Adrenal gland (tissue), 12 donors: ENCODE results near the gene BIRC5. TPM values are rescaled to one million over a fixed set of nuclear protein-coding genes. Genes with fewer than 3 reads are reported as not detected.

ENCODE experiments used
- DNase-seq, 7 donors: peaks; one replicate each; pipeline ENCODE4 v3.0.0-alpha.2; 2019 to 2020
- H3K27ac ChIP-seq, 5 donors: fragments of 200-600 bp; sonication (generic) in 4 of 5; 1 replicate in 3 of 5; 2 replicates in 2 of 5; pipeline versions ENCODE4 v1.5.1 to v1.8.0; 2016 to 2020; ENCODE audit warnings: mild to moderate bottlenecking in 1 of 5
- H3K27me3 ChIP-seq: fragments of 200-600 bp; 2 replicates; pipeline ENCODE4 v1.8.0; 2021
- H3K36me3 ChIP-seq, 2 donors: fragments of 200-600 bp; replicated peaks in 1 of 2; 1 replicate in 1 of 2; 2 replicates in 1 of 2; pipeline versions ENCODE4 v1.5.1 to v1.8.0; 2018 to 2022
- H3K4me1 ChIP-seq, 2 donors: fragments of 200-600 bp; replicated peaks in 1 of 2; 1 replicate in 1 of 2; 2 replicates in 1 of 2; pipeline versions ENCODE4 v1.5.1 to v1.8.0; 2018 to 2021
- H3K4me3 ChIP-seq, 4 donors: fragments of 200-600 bp; sonication (generic) in 3 of 4; one replicate each; pipeline ENCODE4 v1.5.1; 2016 to 2018
- H3K9me3 ChIP-seq, 3 donors: fragments of 200-600 bp; sonication (generic) in 1 of 3; replicated peaks in 1 of 3; 1 replicate in 2 of 3; 2 replicates in 1 of 3; pipeline versions ENCODE4 v1.5.1 to v1.8.0; 2016 to 2021
- POLR2A ChIP-seq, 2 donors: fragments of 450-650 bp; IDR thresholded peaks; one replicate each; pipeline ENCODE4 v1.6.1; 2017; ENCODE audit warnings: antibody characterized with exemption in 2 of 2, mild to moderate bottlenecking in 2 of 2, moderate library complexity in 1 of 2
- WGBS, 4 donors: extraction: QIAGEN DNeasy Blood & Tissue Kit in 2 of 4; methylation state at CpG; one replicate each; pipeline versions ENCODE4 v1.1.5 to v1.1.7; 2013 to 2017; 5-methylcytosine and 5-hydroxymethylcytosine counted together
- intact Hi-C, 2 donors: fragments of 100-400 bp; cut with DNase I; formaldehyde crosslinking; loops; one replicate each; pipeline versions ENCODE4 v1.14.1 to v1.15.0; 2022 to 2023
- polyA plus RNA-seq, 3 donors: library from polyadenylated mRNA; stranded (reverse); fragments of 200-250 nt in 2 of 3; fragments of 350-450 nt in 1 of 3; fragmentation: Illumina TruSeq in 1 of 3; extraction: RNeasy Lipid Tissue Mini Kit (QIAGEN cat#74804) in 1 of 3; gene quantifications; one replicate each; pipeline ENCODE4 v1.2.3, GENCODE V29; 2013 to 2014
- total RNA-seq, 9 donors: library from RNA; depleted of rRNA in 4 of 9; stranded (reverse); fragments of >200 nt in 4 of 9; fragments of 120-200 nt in 1 of 9; fragmentation: NEBNext Ultra II Directional in 1 of 9; extraction: Animal tissue kit (Norgen Biotek cat#: 25700) in 1 of 9; gene quantifications; one replicate each; pipeline versions ENCODE4 v1.1.0 to v1.2.4, GENCODE V29; 2013 to 2023
- TF ChIP-seq, protein P1 (sequence below), 6 experiments: fragments of 450-650 bp in 4 of 6; fragments of 200-600 bp in 2 of 6; sonication (generic) in 1 of 6; IDR thresholded peaks; 1 replicate in 5 of 6; 2 replicates in 1 of 6; pipeline versions ENCODE4 v1.5.1 to v1.8.0; 2016 to 2021; ENCODE audit warnings: antibody characterized with exemption in 6 of 6, mild to moderate bottlenecking in 2 of 6, moderate library complexity in 1 of 6
- donor health status: healthy with polysubstance abuse.
- donor health status: Bipolar disorder and iron deficiency.
- donor health status: DM: yes; HTN: yes; CAD: no.
- donor health status: DM: no; HTN: no; CAD: no.
- donor health status: DM: no; HTN: no; CAD: no.
- donor health status: DM: yes; HTN: yes; CAD: no.

BIRC5 gene
- total and polyA plus RNA-seq, 12 donors = 0.12 to 17.6 (median 1.3) TPM

- Histone ChIP-seq H3K27ac (peak overlapping the region in 1 of 5 donors; percentile 65), H3K4me3 (no peak overlapping the region), H3K27me3 (no peaks in the 10 kb centered on the region), H3K4me1 (peaks cover 0 to 6% of the 10 kb centered on the region in 2 donors), H3K36me3 (no peaks in the 10 kb centered on the region), H3K9me3 (no peaks in the 10 kb centered on the region)
- DNase-seq = no peak
- intact Hi-C loops = no loop called here
- 79 to 87% (median 82%) methylated on average over 8 of the region's 8 CpGs for WGBS, 4 donors
- TF ChIP-seq POLR2A (IDR thresholded peaks at IDR 0.05) = no peak
- TF ChIP-seq, protein P1, sequence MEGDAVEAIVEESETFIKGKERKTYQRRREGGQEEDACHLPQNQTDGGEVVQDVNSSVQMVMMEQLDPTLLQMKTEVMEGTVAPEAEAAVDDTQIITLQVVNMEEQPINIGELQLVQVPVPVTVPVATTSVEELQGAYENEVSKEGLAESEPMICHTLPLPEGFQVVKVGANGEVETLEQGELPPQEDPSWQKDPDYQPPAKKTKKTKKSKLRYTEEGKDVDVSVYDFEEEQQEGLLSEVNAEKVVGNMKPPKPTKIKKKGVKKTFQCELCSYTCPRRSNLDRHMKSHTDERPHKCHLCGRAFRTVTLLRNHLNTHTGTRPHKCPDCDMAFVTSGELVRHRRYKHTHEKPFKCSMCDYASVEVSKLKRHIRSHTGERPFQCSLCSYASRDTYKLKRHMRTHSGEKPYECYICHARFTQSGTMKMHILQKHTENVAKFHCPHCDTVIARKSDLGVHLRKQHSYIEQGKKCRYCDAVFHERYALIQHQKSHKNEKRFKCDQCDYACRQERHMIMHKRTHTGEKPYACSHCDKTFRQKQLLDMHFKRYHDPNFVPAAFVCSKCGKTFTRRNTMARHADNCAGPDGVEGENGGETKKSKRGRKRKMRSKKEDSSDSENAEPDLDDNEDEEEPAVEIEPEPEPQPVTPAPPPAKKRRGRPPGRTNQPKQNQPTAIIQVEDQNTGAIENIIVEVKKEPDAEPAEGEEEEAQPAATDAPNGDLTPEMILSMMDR (IDR thresholded peaks at IDR 0.05) = no peak
These were observed 33.3 kb downstream of the BIRC5 start for GRCh38 chr17:78247304-78247703.

DNA sequence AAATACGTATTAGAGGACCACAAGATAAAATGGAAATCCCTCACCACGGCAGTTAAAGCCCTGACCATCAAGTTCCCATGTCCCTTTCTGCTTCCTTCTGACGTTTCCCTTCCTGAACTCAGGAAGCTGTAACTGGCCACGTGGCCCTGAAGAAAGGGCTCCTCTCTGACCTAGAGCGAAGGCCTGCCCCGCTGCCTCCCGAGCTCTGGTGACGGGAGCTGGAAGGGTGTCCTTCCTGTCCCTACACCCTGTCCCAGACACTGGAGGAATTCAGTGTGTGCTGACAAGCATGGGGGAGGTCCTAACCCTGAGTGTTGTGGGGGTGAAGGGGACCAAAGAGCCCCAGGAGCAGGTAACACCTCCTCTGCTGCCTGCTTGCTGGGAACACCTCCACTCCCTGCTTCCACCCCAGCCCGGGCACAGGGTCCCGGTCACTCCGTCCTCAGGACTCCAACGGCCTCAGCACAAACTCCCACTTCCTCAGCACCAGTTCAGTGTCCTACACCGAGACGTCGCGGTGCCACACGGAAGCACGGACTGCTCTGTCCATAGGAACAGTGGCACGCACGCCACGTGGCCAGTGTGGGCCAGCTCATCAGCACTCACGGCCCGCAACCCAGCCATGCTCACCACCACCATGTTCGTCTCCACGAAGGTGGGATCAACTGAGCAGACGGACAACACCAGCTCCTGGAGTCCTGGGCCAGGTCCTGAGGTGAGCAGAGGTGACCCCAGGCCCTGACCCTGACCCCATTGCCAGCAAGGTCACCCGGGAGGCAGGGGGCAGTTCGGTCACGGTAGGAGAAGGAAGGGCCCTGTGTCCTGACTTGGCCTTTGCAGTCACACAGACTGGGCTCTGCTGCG, 34.2 kb downstream of the BIRC5 start:
- peaks cover 0 to 6% of the 10 kb centered on the region in 2 donors for H3K4me1 ChIP-seq
- no peak for TF ChIP-seq POLR2A (IDR thresholded peaks at IDR 0.05)
- TF ChIP-seq, protein P1 (IDR thresholded peaks at IDR 0.05) = no peak
- H3K9me3 ChIP-seq = no peaks in the 10 kb centered on the region
- DNase-seq = peak in 2 of 7 donors; percentile 52 to 59
- H3K27ac ChIP-seq = peak overlapping the region in 3 of 5 donors; percentile 22 to 84 (median 34)
- intact Hi-C loops = no loop called here
- WGBS, 4 donors = 60 to 71% (median 68%) methylated on average over 17 to 30 of the region's 30 CpGs
- H3K36me3 ChIP-seq = no peaks in the 10 kb centered on the region
- H3K27me3 ChIP-seq = no peaks in the 10 kb centered on the region
- H3K4me3 ChIP-seq = no peak overlapping the region

GRCh38 chr17:78249074-78249817, 35.2 kb downstream of the BIRC5 start:
- WGBS, 4 donors = 75 to 86% (median 78%) methylated on average over 6 to 16 of the region's 16 CpGs

More at GRCh38 chr17:78249074-78249817, 35.2 kb downstream of the BIRC5 start:
- no peak for DNase-seq
- H3K27me3 ChIP-seq = no peaks in the 10 kb centered on the region
- peaks cover 0 to 10% of the 10 kb centered on the region in 2 donors for H3K4me1 ChIP-seq
- TF ChIP-seq, protein P1 (IDR thresholded peaks at IDR 0.05) = no peak
- TF ChIP-seq POLR2A (IDR thresholded peaks at IDR 0.05) = no peak
- no peaks in the 10 kb centered on the region for H3K36me3 ChIP-seq
- peak overlapping the region in 1 of 4 donors; percentile 6 for H3K4me3 ChIP-seq
- peak overlapping the region in 2 of 5 donors; percentile 34 to 84 for H3K27ac ChIP-seq
- intact Hi-C loops = no loop called here
- H3K9me3 ChIP-seq = no peaks in the 10 kb centered on the region
